ENCODE data around the gene COL25A1.
"Not testable (repeated sequence)": the region's sequence is repeated elsewhere in the genome, so short reads cannot be mapped to it uniquely, and the experiment has no call there.

Gene COL25A1

GRCh38 chr4:109041463-109042360 is 260.7 kb downstream of the COL25A1 start:
- no peak for DNase-seq

- no peak for DNase-seq
Observed at GRCh38 chr4:109040441-109040840, 262.0 kb downstream of the COL25A1 start.

- DNase-seq, result no peak
Observed at GRCh38 chr4:109037026-109037425, 265.4 kb downstream of the COL25A1 start.

DNA sequence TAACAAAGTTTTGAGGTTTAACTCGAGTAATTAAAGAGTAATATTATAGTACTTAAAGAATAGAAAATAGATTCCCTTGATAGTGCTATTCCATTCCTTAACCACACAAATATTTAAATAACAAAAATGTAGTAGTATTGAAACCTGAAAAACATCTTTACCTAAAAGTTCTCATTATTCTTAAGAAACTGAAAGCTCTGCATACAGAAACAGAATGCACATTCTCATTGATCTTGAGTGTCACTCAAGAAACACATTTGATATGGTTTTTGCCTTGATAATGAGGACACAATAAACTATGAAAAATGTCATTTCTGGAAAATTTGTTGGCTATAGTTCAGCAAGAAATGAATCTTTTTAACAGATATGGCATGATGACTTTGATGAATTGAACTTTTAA is 268.5 kb downstream of the COL25A1 start:
- DNase-seq, result no peak

- DNase-seq, result no peak
Observed at GRCh38 chr4:109032671-109033070, 269.8 kb downstream of the COL25A1 start.

DNA sequence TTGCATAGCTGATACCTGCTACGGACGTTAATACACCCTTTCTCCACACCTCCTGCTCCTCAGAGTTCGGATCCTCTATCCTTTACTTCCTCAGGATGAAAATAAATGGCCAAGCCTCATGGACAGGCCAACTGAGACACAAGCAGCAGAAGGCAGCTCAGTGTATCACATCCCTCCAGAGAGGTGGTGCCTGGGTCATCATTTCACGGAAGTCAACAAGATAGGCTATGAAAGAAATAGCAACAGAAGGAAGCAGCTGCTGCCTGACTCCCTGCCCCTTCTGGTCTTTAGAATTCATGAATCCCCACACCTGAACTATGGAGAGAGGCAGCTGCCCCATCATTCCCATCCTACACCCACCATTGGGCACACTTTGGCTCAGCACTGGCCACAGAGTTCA is 272.5 kb downstream of the COL25A1 start:
- DNase-seq, result no peak

DNA sequence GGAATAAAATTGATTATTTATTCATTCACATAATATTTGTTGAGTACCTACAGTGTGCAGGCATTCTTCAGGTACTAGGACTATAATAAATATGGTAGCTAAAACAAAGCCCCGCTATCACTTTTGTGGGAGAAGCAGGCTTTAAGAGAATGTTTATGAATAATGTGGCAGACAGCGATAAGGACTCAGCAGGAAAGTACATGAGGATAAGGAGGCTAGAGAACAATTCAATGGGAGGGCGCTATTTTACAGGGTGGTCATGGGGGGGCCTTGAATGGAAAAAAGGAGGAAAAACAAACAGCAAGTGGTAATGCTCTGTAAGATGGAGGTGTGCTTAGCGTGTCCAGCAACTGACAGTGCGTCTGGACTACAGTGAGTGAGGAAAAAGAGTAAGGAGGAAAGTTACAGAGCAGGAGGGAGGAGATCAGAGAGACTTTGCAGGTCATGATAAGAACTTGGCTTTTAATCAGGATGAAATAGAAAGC is 275.4 kb downstream of the COL25A1 start:
- no peak for DNase-seq

GRCh38 chr4:109026588-109026987 is 275.9 kb downstream of the COL25A1 start:
- no peak for DNase-seq

GRCh38 chr4:109025471-109026076 is 276.9 kb downstream of the COL25A1 start:
- no peak for DNase-seq

DNA sequence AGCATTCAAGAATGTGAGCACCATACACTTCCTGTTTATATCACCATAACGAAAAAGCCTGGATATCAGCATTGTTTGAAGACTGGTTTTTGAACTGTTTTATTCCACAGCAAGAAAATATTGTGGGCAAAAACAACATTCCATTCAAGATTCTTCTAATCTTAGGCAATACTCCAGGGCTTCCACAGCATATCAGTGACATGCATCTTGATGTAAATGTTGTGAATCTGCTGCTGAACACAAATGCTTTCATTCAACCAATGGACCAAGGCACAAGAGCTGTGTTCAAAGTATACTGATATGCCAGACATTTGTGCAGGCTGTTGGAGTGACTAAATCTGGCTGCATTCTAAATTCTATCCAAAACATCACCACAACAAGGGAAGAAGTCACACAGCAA is 279.5 kb downstream of the COL25A1 start:
- DNase-seq, result no peak

DNA sequence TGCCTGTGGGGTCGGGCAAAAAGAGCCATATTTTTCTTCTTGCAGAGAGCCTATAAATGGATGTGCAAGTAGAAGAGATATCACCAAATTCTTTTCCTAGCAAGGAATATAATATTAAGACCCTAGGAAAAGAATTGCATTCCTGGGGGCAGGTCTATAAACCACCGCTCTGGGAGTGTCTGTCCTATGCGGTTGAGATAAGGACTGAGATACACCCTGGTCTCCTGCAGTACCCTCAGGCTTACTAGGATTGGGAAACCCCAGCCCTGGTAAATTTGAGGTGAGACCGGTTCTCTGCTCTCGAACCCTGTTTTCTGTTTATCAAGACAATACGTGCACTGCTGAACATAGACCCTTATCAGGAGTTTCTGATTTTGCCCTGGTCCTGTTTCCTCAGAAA is 280.8 kb downstream of the COL25A1 start:
- not testable (repeated sequence) for DNase-seq

- no peak for DNase-seq
Observed at GRCh38 chr4:109020861-109021260, 281.6 kb downstream of the COL25A1 start.

- no peak for DNase-seq
Observed at GRCh38 chr4:109016200-109016599, 286.3 kb downstream of the COL25A1 start.

DNA sequence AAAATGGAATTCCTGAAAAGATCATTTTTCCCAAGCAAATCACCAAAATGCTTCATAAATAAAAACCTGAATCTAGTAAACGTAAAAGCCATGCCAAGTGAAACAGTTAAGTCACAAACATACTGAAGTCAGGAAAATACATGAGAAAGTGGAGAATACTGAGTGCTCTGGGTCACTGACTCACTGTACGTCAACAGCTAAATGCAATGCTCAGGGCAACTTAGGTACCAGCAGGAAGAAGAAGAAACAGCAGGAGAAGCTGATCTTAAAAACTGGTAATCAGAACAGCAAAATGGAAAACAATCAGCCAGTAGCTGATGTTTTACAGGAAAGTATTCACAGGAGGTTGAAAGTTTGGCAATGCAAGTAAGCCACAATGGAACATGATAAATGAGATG is 287.0 kb downstream of the COL25A1 start:
- DNase-seq, result no peak

DNA sequence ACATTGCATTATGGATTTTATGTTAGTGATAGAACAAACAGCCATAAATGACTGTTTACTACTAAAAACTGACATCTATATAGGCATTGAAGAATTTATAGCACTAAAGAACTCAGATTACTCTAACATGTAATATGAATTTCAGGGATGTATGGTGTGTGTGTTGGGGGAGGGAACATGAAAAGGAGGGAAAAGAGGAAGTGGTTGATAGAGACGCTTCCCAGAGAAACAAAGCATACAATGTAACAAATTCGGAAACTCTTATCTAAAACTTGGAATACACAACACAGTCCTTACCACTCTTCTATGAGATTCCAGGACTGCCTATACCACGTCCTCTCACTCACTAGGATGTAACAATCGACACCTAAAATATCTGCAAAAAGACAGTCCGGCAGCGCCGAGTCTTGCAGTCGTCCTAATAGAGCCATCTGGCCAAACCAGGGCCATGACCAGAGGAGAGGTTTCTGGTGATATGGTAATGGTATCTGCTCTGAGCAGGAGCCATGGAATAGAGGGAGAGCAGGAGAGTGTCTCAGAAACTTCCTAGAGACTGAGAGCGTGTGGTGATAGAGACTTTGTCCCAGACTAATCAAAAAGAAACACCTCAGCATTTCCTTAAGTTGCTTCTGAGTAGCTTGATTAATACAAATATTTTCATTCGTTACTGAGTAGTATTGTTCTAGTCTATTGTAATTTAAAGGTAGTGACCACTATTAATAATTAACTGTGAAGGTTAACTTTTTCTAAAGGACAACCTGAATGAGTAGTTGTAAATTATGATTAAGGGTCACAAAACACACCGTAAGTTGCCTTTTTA is 287.7 kb downstream of the COL25A1 start:
- DNase-seq, result no peak

- DNase-seq, result no peak
Observed at GRCh38 chr4:109012286-109012880, 290.1 kb downstream of the COL25A1 start.

- DNase-seq, result no peak
Observed at GRCh38 chr4:109011241-109012026, 291.0 kb downstream of the COL25A1 start.

DNA sequence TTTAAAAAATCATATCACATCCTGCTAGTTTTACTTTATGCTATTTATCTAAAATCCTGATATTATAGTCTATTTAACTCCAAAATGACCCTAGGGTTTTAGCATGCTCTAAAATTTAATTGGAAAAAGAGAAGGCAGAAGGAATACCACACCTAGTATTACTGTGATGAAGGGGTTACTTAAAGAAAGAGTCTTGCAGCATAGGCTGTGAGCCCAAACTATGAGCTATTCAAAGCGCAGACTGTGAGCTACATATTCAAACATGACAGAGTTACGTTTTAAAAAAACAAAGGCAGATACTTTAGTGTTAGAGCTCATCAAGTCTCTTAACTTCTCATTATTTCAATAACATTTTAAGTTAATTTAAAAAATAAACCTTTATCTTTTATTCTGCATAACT is 291.9 kb downstream of the COL25A1 start:
- no peak for DNase-seq

DNA sequence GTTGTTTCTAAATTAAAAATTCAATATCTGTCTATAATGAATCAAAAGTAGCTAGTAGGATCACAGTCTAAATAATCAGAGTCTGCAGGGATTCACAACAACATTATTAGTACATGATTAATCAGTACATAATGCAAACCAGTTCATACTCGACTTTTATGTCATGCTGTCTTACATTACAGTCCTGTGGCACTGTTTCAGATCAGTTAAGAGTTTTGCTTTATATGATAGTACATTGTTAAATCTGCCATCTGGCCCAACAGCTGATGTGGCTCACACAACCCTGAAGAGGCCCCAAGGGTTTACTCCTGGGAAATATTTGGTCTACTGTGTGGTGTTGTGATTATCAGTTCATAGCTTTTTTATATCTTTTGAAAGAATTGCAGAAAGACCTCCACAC is 292.5 kb downstream of the COL25A1 start:
- no peak for DNase-seq

GRCh38 chr4:109007976-109008375 is 294.5 kb downstream of the COL25A1 start:
- no peak for DNase-seq

DNA sequence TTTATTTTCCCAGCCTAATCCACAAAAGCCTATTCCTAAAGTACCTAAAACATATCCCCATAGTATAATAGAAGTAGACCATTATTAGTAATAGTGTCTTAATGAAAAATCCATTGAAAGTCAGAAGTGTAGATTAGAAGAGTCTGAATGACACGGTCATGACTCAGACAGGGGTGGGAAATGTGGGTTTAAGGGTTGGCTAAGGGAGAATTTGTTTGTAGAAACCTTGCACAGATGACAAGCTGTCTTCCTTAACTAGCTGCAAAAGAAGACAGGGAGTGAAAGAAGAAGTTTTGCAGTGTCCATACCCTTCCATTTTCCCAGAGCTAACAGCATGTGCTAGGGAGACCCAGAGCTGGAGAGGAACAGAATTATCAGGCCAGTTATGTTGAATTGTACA is 296.9 kb downstream of the COL25A1 start:
- no peak for DNase-seq

- DNase-seq, result no peak
Observed at GRCh38 chr4:109004418-109004817, 298.0 kb downstream of the COL25A1 start.
